B cell (primary cell): ENCODE measurements around the gene SLC19A3.

Experiments used
- CTCF ChIP-seq: fragments of 200-600 bp; IDR thresholded peaks from one replicate; pipeline ENCODE4 v1.8.0; 2022; ENCODE audit warnings: antibody characterized with exemption, mild to moderate bottlenecking
- EZH2 ChIP-seq: IDR thresholded peaks from 2 replicates; pipeline ENCODE4 v1.6.1; 2012; ENCODE audit warnings: borderline replicate concordance, low read depth, mild to moderate bottlenecking, moderate library complexity, low read length; ENCODE audit not compliant: insufficient read depth, poor library complexity, severe bottlenecking

GRCh38 chr2:227765788-227766372 lies 48.1 kb upstream of the SLC19A3 start:
- TF ChIP-seq CTCF: no peak
- TF ChIP-seq EZH2: no peak
